ENCODE results near the gene INPP5J. TPM values are rescaled to one million over a fixed set of nuclear protein-coding genes. Genes with fewer than 3 reads are reported as not detected.

INPP5J gene
- total RNA-seq, 1 experiment from 2014 or later = 4.6 TPM

GRCh38 chr22:31154975-31155374 lies 32.2 kb downstream of the INPP5J start:
- H3K27ac ChIP-seq (ENCODE audit: low read depth, low read length, poor library complexity, severe bottlenecking) = no peak overlapping the region
- no peaks in the 10 kb centered on the region for H3K4me1 ChIP-seq (ENCODE audit: insufficient read depth, low read length, poor library complexity, severe bottlenecking)
- no peaks in the 10 kb centered on the region for H3K36me3 ChIP-seq (ENCODE audit: insufficient read depth, low read length, poor library complexity, severe bottlenecking)
- H3K9me3 ChIP-seq (ENCODE audit: low read depth, low read length, poor library complexity, severe bottlenecking) = no peaks in the 10 kb centered on the region
- TF ChIP-seq CTCF (conservative IDR thresholded peaks at IDR 0.05; ENCODE audit: low read depth, low read length) = no peak
- no peak for TF ChIP-seq EZH2 (IDR thresholded peaks at IDR 0.05; ENCODE audit: borderline replicate concordance, low read depth, low read length, poor library complexity, severe bottlenecking)
- BruUV-seq (replicated peaks) = no TSS peak
- no peak overlapping the region for H3K4me3 ChIP-seq (ENCODE audit: low read depth, low read length, poor library complexity, severe bottlenecking)
- H3K27me3 ChIP-seq (replicated peaks; ENCODE audit: insufficient read depth, low read depth, low read length, poor library complexity) = no peaks in the 10 kb centered on the region
- CTCF ChIA-PET = no interaction called here
- intact Hi-C loops (cut with micrococcal nuclease; ENCODE audit: unreplicated experiment) = no loop called here
- POLR2A ChIA-PET (ENCODE audit: low non-redundant PET) = no interaction called here
- no peak for DNase-seq (ENCODE audit: low spot score)

- Histone ChIP-seq H3K27ac (ENCODE audit: low read depth, low read length, poor library complexity, severe bottlenecking) (no peak overlapping the region), H3K4me1 (ENCODE audit: insufficient read depth, low read length, poor library complexity, severe bottlenecking) (no peaks in the 10 kb centered on the region), H3K36me3 (ENCODE audit: insufficient read depth, low read length, poor library complexity, severe bottlenecking) (no peaks in the 10 kb centered on the region), H3K9me3 (ENCODE audit: low read depth, low read length, poor library complexity, severe bottlenecking) (no peaks in the 10 kb centered on the region), H3K27me3 (replicated peaks; ENCODE audit: insufficient read depth, low read depth, low read length, poor library complexity) (no peaks in the 10 kb centered on the region), H3K4me3 (ENCODE audit: low read depth, low read length, poor library complexity, severe bottlenecking) (no peak overlapping the region)
- TF ChIP-seq CTCF (conservative IDR thresholded peaks at IDR 0.05; ENCODE audit: low read depth, low read length) = no peak
- TF ChIP-seq EZH2 (IDR thresholded peaks at IDR 0.05; ENCODE audit: borderline replicate concordance, low read depth, low read length, poor library complexity, severe bottlenecking) = no peak
- POLR2A ChIA-PET (ENCODE audit: low non-redundant PET) = no interaction called here
- CTCF ChIA-PET = no interaction called here
- BruUV-seq (replicated peaks) = no TSS peak
- DNase-seq (ENCODE audit: low spot score) = no peak
- intact Hi-C loops (cut with micrococcal nuclease; ENCODE audit: unreplicated experiment) = no loop called here
These were observed 32.7 kb downstream of the INPP5J start for GRCh38 chr22:31155422-31155821.

- ChIA-PET POLR2A (ENCODE audit: low non-redundant PET) (no interaction called here), CTCF (interaction anchor here (1.4 kb wide), 1 partner anchor 112 kb away, joined by 10 read pairs; no protein-coding TSS in a partner anchor)
- TSS peak; percentile 53 for BruUV-seq (replicated peaks)
- Histone ChIP-seq H3K4me1 (ENCODE audit: insufficient read depth, low read length, poor library complexity, severe bottlenecking) (peaks cover 10% of the 10 kb centered on the region), H3K9me3 (ENCODE audit: low read depth, low read length, poor library complexity, severe bottlenecking) (no peaks in the 10 kb centered on the region), H3K4me3 (ENCODE audit: low read depth, low read length, poor library complexity, severe bottlenecking) (peak overlapping the region; percentile 86), H3K36me3 (ENCODE audit: insufficient read depth, low read length, poor library complexity, severe bottlenecking) (peaks cover 3% of the 10 kb centered on the region), H3K27ac (ENCODE audit: low read depth, low read length, poor library complexity, severe bottlenecking) (peak overlapping the region; percentile 80), H3K27me3 (replicated peaks; ENCODE audit: insufficient read depth, low read depth, low read length, poor library complexity) (no peaks in the 10 kb centered on the region)
- DNase-seq (ENCODE audit: low spot score) = peak; percentile 34
- TF ChIP-seq CTCF (conservative IDR thresholded peaks at IDR 0.05; ENCODE audit: low read depth, low read length) (no peak), EZH2 (IDR thresholded peaks at IDR 0.05; ENCODE audit: borderline replicate concordance, low read depth, low read length, poor library complexity, severe bottlenecking) (no peak)
- intact Hi-C loops (cut with micrococcal nuclease; ENCODE audit: unreplicated experiment) = no loop called here
These were observed 37.7 kb downstream of the INPP5J start for GRCh38 chr22:31160328-31160978.

Measured in A673 (cell line).